K562 (cell line): Measurements from ENCODE around the gene RITA1. TPM values are rescaled to one million over a fixed set of nuclear protein-coding genes. Genes with fewer than 3 reads are reported as not detected.

Experiments
- EGR1 ChIP-seq: fragments of 450-650 bp; conservative IDR thresholded peaks from 2 replicates; pipeline ENCODE4 v1.6.1; 2017; ENCODE audit warnings: mild to moderate bottlenecking
- ELF1 ChIP-seq: fragments of 200-800 bp; sonication (Bioruptor generic); IDR thresholded peaks from 2 replicates; pipeline ENCODE4 v1.6.1; 2016; ENCODE audit warnings: missing genetic modification characterization, missing compliant biosample characterization
- HNRNPH1 ChIP-seq: fragments of 200-400 bp; formaldehyde crosslinking; optimal IDR thresholded peaks from 2 replicates; pipeline ENCODE3; 2017; ENCODE audit warnings: low read depth, mild to moderate bottlenecking, low read length, moderate library complexity
- NFE2 ChIP-seq: IDR thresholded peaks from 2 replicates; pipeline ENCODE4 v1.6.1; 2014; ENCODE audit warnings: antibody characterized with exemption, low read depth
- NFE2L1 ChIP-seq: fragments of 450-650 bp; IDR thresholded peaks from 2 replicates; pipeline ENCODE4 v1.6.1; 2016; ENCODE audit warnings: missing genetic modification characterization, low read depth, mild to moderate bottlenecking, missing compliant biosample characterization, moderate library complexity, borderline replicate concordance
- NR2C1 ChIP-seq, 2 experiments: fragments of 450-650 bp; IDR thresholded peaks; 2 replicates each; pipeline ENCODE4 v1.6.1; 2017; ENCODE audit warnings: mild to moderate bottlenecking in 2 of 2, antibody characterized with exemption in 1 of 2, inconsistent platforms in 1 of 2, missing compliant biosample characterization in 1 of 2, missing genetic modification characterization in 1 of 2
- PKNOX1 ChIP-seq: fragments of 450-650 bp; IDR thresholded peaks from 2 replicates; pipeline ENCODE4 v1.6.1; 2016
- RAD51 ChIP-seq: fragments of 450-650 bp; IDR thresholded peaks from 2 replicates; pipeline ENCODE4 v1.7.1; 2016; ENCODE audit warnings: low read depth, mild to moderate bottlenecking, borderline replicate concordance
- SMARCA5 ChIP-seq: fragments of 450-650 bp; IDR thresholded peaks from 2 replicates; pipeline ENCODE4 v1.6.1; 2016
- SOX6 ChIP-seq: fragments of 450-650 bp; IDR thresholded peaks from 2 replicates; pipeline ENCODE4 v1.6.1; 2014; ENCODE audit warnings: mild to moderate bottlenecking
- STAG1 ChIP-seq: sonication (generic); formaldehyde crosslinking; IDR thresholded peaks from 2 replicates; pipeline ENCODE4 v1.5.0; 2020; ENCODE audit warnings: missing genetic modification reagents, borderline replicate concordance
- TCF3 ChIP-seq: sonication (generic); formaldehyde crosslinking; IDR thresholded peaks from 2 replicates; pipeline ENCODE4 v1.4.0; 2020; ENCODE audit warnings: mild to moderate bottlenecking, missing genetic modification reagents
- TOE1 ChIP-seq, 2 experiments: fragments of 450-650 bp in 1 of 2; sonication (generic) in 1 of 2; formaldehyde crosslinking in 1 of 2; IDR thresholded peaks; 2 replicates each; pipeline versions ENCODE4 v1.7.1 to v1.8.0; 2016 to 2022; ENCODE audit warnings: borderline replicate concordance in 2 of 2, mild to moderate bottlenecking in 2 of 2, antibody characterized with exemption in 1 of 2, inconsistent platforms in 1 of 2, low read depth in 1 of 2, missing genetic modification reagents in 1 of 2, moderate library complexity in 1 of 2
- TSC22D4 ChIP-seq: fragments of 450-650 bp; IDR thresholded peaks from 2 replicates; pipeline ENCODE4 v1.6.1; 2016; ENCODE audit warnings: missing genetic modification characterization, missing biosample characterization, control low read depth
- ZNF41 ChIP-seq: fragments of 250-450 bp; sonication (Bioruptor Pico); conservative IDR thresholded peaks from 2 replicates; pipeline ENCODE4 v1.4.0; 2020; ENCODE audit warnings: mild to moderate bottlenecking
- ZNF584 ChIP-seq: fragments of 200-800 bp; sonication (Bioruptor generic); IDR thresholded peaks from 2 replicates; pipeline ENCODE4 v1.6.1; 2016; ENCODE audit warnings: low read depth, mild to moderate bottlenecking, missing genetic modification characterization, missing compliant biosample characterization
- ZNF76 ChIP-seq: fragments of 250-450 bp; sonication (Bioruptor Pico); IDR thresholded peaks from 2 replicates; pipeline ENCODE4 v1.4.0; 2020; ENCODE audit warnings: mild to moderate bottlenecking, moderate library complexity, borderline replicate concordance
- ZNF77 ChIP-seq: fragments of 250-450 bp; sonication (Bioruptor Pico); IDR thresholded peaks from 2 replicates; pipeline ENCODE4 v1.5.0; 2020
- polyA plus RNA-seq, 8 experiments: library from polyadenylated mRNA; depleted of rRNA in 4 of 8; stranded (reverse) in 5 of 8; unstranded in 3 of 8; fragments of >200 nt; fragmentation: Nextera tagmentation in 2 of 8; fragmentation: Illumina TruSeq in 1 of 8; extraction: Ambion mirVana in 2 of 8; extraction: Trizol in 1 of 8; gene quantifications; 2 replicates each; pipeline versions ENCODE4 v1.2.1 to v1.2.3, GENCODE V29; 2011 to 2014; ENCODE audit warnings: inconsistent platforms in 1 of 8, missing spikeins in 1 of 8
- total RNA-seq, 7 experiments: library from RNA; depleted of rRNA in 6 of 7; stranded (reverse); fragments of >200 nt in 6 of 7; fragmentation: Illumina TruSeq in 2 of 7; extraction: Trizol in 2 of 7; gene quantifications; 2 replicates each; pipeline versions ENCODE4 v1.2.1 to v1.2.3, GENCODE V29; 2011 to 2021; ENCODE audit warnings: low replicate concordance in 1 of 7
- TF ChIP-seq, protein P1 (sequence below): sonication (generic); formaldehyde crosslinking; IDR thresholded peaks from 2 replicates; pipeline ENCODE4 v1.9.0; 2022; ENCODE audit warnings: mild to moderate bottlenecking, missing genetic modification reagents
- TF ChIP-seq, protein P2 (sequence below): sonication (generic); formaldehyde crosslinking; IDR thresholded peaks from 2 replicates; pipeline ENCODE4 v1.8.1; 2023; ENCODE audit warnings: mild to moderate bottlenecking, missing genetic modification reagents

The RITA1 gene
- total and polyA plus RNA-seq, 9 of the 15 experiments (the other 6 are each of a cell fraction or from before 2014, with no cell fraction given): 2.8 to 40.4 (median 18.0) TPM

- TF ChIP-seq STAG1 (CRISPR knock-in tag) (no peak), TOE1 (IDR thresholded peaks at IDR 0.05; ENCODE audit: borderline replicate concordance) (no peak), TOE1 (CRISPR knock-in tag; IDR thresholded peaks at IDR 0.05; ENCODE audit: borderline replicate concordance, low read depth) (no peak), SOX6 (peak; percentile 44; the same call in 1 of the 2 replicates), EGR1 (no peak), NFE2 (peak; percentile 34; the same call in 1 of the 2 replicates), ZNF77 (CRISPR knock-in tag) (no peak), SMARCA5 (0 out of 2 replicates have a peak, but pooled peaks have one; percentile 6), ELF1 (tag) (peak; percentile 48; the same call in 1 of the 2 replicates), PKNOX1 (no peak), ZNF76 (no peak), TSC22D4 (tag) (no peak), HNRNPH1 (no peak), ZNF41 (no peak), NR2C1 (IDR thresholded peaks at IDR 0.05) (no peak), NR2C1 (tag; IDR thresholded peaks at IDR 0.05) (peak; percentile 77), RAD51 (peak; percentile 69), TCF3 (CRISPR knock-in tag) (peak; percentile 82), NFE2L1 (no peak), ZNF584 (CRISPR knock-in tag) (peak; percentile 14)
- TF ChIP-seq, protein P1, sequence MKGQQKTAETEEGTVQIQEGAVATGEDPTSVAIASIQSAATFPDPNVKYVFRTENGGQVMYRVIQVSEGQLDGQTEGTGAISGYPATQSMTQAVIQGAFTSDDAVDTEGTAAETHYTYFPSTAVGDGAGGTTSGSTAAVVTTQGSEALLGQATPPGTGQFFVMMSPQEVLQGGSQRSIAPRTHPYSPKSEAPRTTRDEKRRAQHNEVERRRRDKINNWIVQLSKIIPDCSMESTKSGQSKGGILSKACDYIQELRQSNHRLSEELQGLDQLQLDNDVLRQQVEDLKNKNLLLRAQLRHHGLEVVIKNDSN (CRISPR knock-in tag): peak; percentile 80
- TF ChIP-seq, protein P2, sequence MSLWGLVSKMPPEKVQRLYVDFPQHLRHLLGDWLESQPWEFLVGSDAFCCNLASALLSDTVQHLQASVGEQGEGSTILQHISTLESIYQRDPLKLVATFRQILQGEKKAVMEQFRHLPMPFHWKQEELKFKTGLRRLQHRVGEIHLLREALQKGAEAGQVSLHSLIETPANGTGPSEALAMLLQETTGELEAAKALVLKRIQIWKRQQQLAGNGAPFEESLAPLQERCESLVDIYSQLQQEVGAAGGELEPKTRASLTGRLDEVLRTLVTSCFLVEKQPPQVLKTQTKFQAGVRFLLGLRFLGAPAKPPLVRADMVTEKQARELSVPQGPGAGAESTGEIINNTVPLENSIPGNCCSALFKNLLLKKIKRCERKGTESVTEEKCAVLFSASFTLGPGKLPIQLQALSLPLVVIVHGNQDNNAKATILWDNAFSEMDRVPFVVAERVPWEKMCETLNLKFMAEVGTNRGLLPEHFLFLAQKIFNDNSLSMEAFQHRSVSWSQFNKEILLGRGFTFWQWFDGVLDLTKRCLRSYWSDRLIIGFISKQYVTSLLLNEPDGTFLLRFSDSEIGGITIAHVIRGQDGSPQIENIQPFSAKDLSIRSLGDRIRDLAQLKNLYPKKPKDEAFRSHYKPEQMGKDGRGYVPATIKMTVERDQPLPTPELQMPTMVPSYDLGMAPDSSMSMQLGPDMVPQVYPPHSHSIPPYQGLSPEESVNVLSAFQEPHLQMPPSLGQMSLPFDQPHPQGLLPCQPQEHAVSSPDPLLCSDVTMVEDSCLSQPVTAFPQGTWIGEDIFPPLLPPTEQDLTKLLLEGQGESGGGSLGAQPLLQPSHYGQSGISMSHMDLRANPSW (CRISPR knock-in tag): no peak
These were observed 45.1 kb downstream of the RITA1 start (continued) for GRCh38 chr12:113230315-113231234.
